Measurements from ENCODE around the gene UBAC2.
"Not testable (repeated sequence)": the region's sequence is repeated elsewhere in the genome, so short reads cannot be mapped to it uniquely, and the experiment has no call there.

UBAC2 gene

GRCh38 chr13:99405966-99406365, 205.3 kb downstream of the UBAC2 start:
- H3K9me3 ChIP-seq (ENCODE audit: severe bottlenecking) = peaks cover 14% of the 10 kb centered on the region
- no peak for DNase-seq
- H3K4me3 ChIP-seq (ENCODE audit: low read depth, low read length) = no peak overlapping the region
- TF ChIP-seq CTCF (IDR thresholded peaks at IDR 0.05; ENCODE audit: low read depth, low read length) = no peak
- no peaks in the 10 kb centered on the region for H3K27me3 ChIP-seq (ENCODE audit: insufficient read depth, low read depth, severe bottlenecking)
- H3K36me3 ChIP-seq = no peaks in the 10 kb centered on the region; the same call in 1 of the 2 replicates
- no peak overlapping the region for H3K27ac ChIP-seq

- no peak overlapping the region for H3K27ac ChIP-seq
These were observed 206.1 kb downstream of the UBAC2 start for GRCh38 chr13:99406799-99407201.

GRCh38 chr13:99407906-99408702, 207.4 kb downstream of the UBAC2 start:
- H3K9me3 ChIP-seq (ENCODE audit: severe bottlenecking) = peaks cover 5% of the 10 kb centered on the region
- no peak for TF ChIP-seq CTCF (IDR thresholded peaks at IDR 0.05; ENCODE audit: low read depth, low read length)
- H3K27me3 ChIP-seq (ENCODE audit: insufficient read depth, low read depth, severe bottlenecking) = no peaks in the 10 kb centered on the region
- no peak overlapping the region for H3K27ac ChIP-seq
- no peaks in the 10 kb centered on the region; the same call in 1 of the 2 replicates for H3K36me3 ChIP-seq
- no peak overlapping the region for H3K4me3 ChIP-seq (ENCODE audit: low read depth, low read length)
- no peak for DNase-seq

More at GRCh38 chr13:99406799-99407201, 206.1 kb downstream of the UBAC2 start:
- no peak for DNase-seq
- Histone ChIP-seq H3K4me3 (ENCODE audit: low read depth, low read length) (no peak overlapping the region), H3K36me3 (no peaks in the 10 kb centered on the region; the same call in 1 of the 2 replicates), H3K9me3 (ENCODE audit: severe bottlenecking) (peaks cover 13% of the 10 kb centered on the region), H3K27me3 (ENCODE audit: insufficient read depth, low read depth, severe bottlenecking) (no peaks in the 10 kb centered on the region)
- TF ChIP-seq CTCF (IDR thresholded peaks at IDR 0.05; ENCODE audit: low read depth, low read length) = no peak

- H3K27ac ChIP-seq = no peak overlapping the region
- H3K27me3 ChIP-seq (ENCODE audit: insufficient read depth, low read depth, severe bottlenecking) = no peaks in the 10 kb centered on the region
- H3K4me3 ChIP-seq (ENCODE audit: low read depth, low read length) = no peak overlapping the region
- peaks cover 5% of the 10 kb centered on the region for H3K9me3 ChIP-seq (ENCODE audit: severe bottlenecking)
- no peak for TF ChIP-seq CTCF (IDR thresholded peaks at IDR 0.05; ENCODE audit: low read depth, low read length)
- no peaks in the 10 kb centered on the region; the same call in 1 of the 2 replicates for H3K36me3 ChIP-seq
- DNase-seq = no peak
These were observed 208.0 kb downstream of the UBAC2 start for GRCh38 chr13:99408703-99409000.

GRCh38 chr13:99409461-99410083, 208.9 kb downstream of the UBAC2 start:
- not testable (repeated sequence) for H3K27me3 ChIP-seq (ENCODE audit: insufficient read depth, low read depth, severe bottlenecking); H3K4me3 ChIP-seq (ENCODE audit: low read depth, low read length); H3K36me3 ChIP-seq; H3K9me3 ChIP-seq (ENCODE audit: severe bottlenecking); H3K27ac ChIP-seq; DNase-seq

- DNase-seq; H3K4me3 ChIP-seq (ENCODE audit: low read depth, low read length); H3K9me3 ChIP-seq (ENCODE audit: severe bottlenecking); H3K27me3 ChIP-seq (ENCODE audit: insufficient read depth, low read depth, severe bottlenecking); H3K36me3 ChIP-seq; H3K27ac ChIP-seq: not testable (repeated sequence)
These were observed 210.2 kb downstream of the UBAC2 start for GRCh38 chr13:99410646-99411475.

All from WERI-Rb-1 (cell line).